Thyroid gland (tissue), 4 donors: ENCODE data around the gene MYO10.
A peak's percentile ranks its signal among the peaks of the same experiment; 100 is the strongest.

Experiments
- POLR2A ChIP-seq, 2 donors: fragments of 450-650 bp; IDR thresholded peaks; one replicate each; pipeline ENCODE4 v1.6.1; 2017; ENCODE audit warnings: antibody characterized with exemption in 2 of 2, mild to moderate bottlenecking in 2 of 2, moderate library complexity in 1 of 2
- TF ChIP-seq, protein P1 (sequence below), 6 experiments: fragments of 200-600 bp in 3 of 6; fragments of 450-650 bp in 3 of 6; sonication (generic) in 3 of 6; IDR thresholded peaks; one replicate each; pipeline ENCODE4 v1.5.1; 2016 to 2019; ENCODE audit warnings: antibody characterized with exemption in 6 of 6, mild to moderate bottlenecking in 2 of 6, inconsistent platforms in 1 of 6, moderate library complexity in 1 of 6

- TF ChIP-seq, protein P1, sequence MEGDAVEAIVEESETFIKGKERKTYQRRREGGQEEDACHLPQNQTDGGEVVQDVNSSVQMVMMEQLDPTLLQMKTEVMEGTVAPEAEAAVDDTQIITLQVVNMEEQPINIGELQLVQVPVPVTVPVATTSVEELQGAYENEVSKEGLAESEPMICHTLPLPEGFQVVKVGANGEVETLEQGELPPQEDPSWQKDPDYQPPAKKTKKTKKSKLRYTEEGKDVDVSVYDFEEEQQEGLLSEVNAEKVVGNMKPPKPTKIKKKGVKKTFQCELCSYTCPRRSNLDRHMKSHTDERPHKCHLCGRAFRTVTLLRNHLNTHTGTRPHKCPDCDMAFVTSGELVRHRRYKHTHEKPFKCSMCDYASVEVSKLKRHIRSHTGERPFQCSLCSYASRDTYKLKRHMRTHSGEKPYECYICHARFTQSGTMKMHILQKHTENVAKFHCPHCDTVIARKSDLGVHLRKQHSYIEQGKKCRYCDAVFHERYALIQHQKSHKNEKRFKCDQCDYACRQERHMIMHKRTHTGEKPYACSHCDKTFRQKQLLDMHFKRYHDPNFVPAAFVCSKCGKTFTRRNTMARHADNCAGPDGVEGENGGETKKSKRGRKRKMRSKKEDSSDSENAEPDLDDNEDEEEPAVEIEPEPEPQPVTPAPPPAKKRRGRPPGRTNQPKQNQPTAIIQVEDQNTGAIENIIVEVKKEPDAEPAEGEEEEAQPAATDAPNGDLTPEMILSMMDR (IDR thresholded peaks at IDR 0.05): peak; percentile 68 to 86 (median 82)
- no peak for TF ChIP-seq POLR2A (IDR thresholded peaks at IDR 0.05)
Observed at GRCh38 chr5:16934123-16934522, 2.0 kb downstream of the MYO10 start.
